Hepatocyte (in vitro differentiated cells): ENCODE results near the gene UCP3. TPM values are rescaled to one million over a fixed set of nuclear protein-coding genes. Genes with fewer than 3 reads are reported as not detected.
A peak's percentile ranks its signal among the peaks of the same experiment; 100 is the strongest.

Experiments
- DNase-seq: peaks from one replicate; pipeline ENCODE4 v3.0.0-alpha.2; 2016; ENCODE audit warnings: low spot score
- H2AFZ ChIP-seq: fragments of 200-600 bp; sonication (generic); 2 replicates; pipeline ENCODE4 v1.6.0; 2016; ENCODE audit warnings: antibody characterized with exemption, mild to moderate bottlenecking
- H3K27ac ChIP-seq: fragments of 200-600 bp; sonication (generic); 2 replicates; pipeline ENCODE4 v1.5.1; 2016; ENCODE audit warnings: mild to moderate bottlenecking
- H3K27me3 ChIP-seq: fragments of 200-600 bp; sonication (generic); 2 replicates; pipeline ENCODE4 v1.6.1; 2016
- H3K36me3 ChIP-seq: fragments of 200-600 bp; sonication (generic); replicated peaks from 2 replicates; pipeline ENCODE4 v1.5.1; 2016; ENCODE audit warnings: low read depth; ENCODE audit not compliant: insufficient read depth
- H3K4me1 ChIP-seq: fragments of 200-600 bp; sonication (generic); 2 replicates; pipeline ENCODE4 v1.5.1; 2016; ENCODE audit warnings: mild to moderate bottlenecking, moderate library complexity; ENCODE audit not compliant: insufficient read depth
- H3K4me2 ChIP-seq: fragments of 200-600 bp; sonication (generic); 2 replicates; pipeline ENCODE4 v1.6.0; 2016
- H3K4me3 ChIP-seq: fragments of 200-600 bp; sonication (generic); 2 replicates; pipeline ENCODE4 v1.5.1; 2016; ENCODE audit warnings: mild to moderate bottlenecking
- H3K79me2 ChIP-seq: fragments of 200-600 bp; sonication (generic); 2 replicates; pipeline ENCODE4 v1.6.0; 2017; ENCODE audit warnings: mild to moderate bottlenecking
- H3K9me2 ChIP-seq: fragments of 200-600 bp; sonication (generic); replicated peaks from 2 replicates; pipeline ENCODE4 v1.6.0; 2017; ENCODE audit warnings: mild to moderate bottlenecking; ENCODE audit not compliant: insufficient read depth
- H3K9me3 ChIP-seq: fragments of 200-600 bp; sonication (generic); 2 replicates; pipeline ENCODE4 v1.5.1; 2016; ENCODE audit warnings: low read depth, mild to moderate bottlenecking
- H4K20me1 ChIP-seq: fragments of 200-600 bp; sonication (generic); 2 replicates; pipeline ENCODE4 v1.6.0; 2016; ENCODE audit warnings: mild to moderate bottlenecking; ENCODE audit not compliant: insufficient read depth, poor library complexity, severe bottlenecking
- CTCF ChIP-seq: fragments of 200-600 bp; sonication (generic); IDR thresholded peaks from 2 replicates; pipeline ENCODE4 v1.5.1; 2016; ENCODE audit warnings: antibody characterized with exemption, mild to moderate bottlenecking; ENCODE audit not compliant: poor library complexity
- EZH2 ChIP-seq: fragments of 200-600 bp; sonication (generic); IDR thresholded peaks from 2 replicates; pipeline ENCODE4 v1.6.1; 2016; ENCODE audit warnings: antibody characterized with exemption, mild to moderate bottlenecking, borderline replicate concordance
- EZH2phosphoT487 ChIP-seq: fragments of 200-600 bp; sonication (generic); IDR thresholded peaks from one replicate; pipeline ENCODE4 v1.6.1; 2018; ENCODE audit warnings: antibody characterized with exemption, mild to moderate bottlenecking, low read depth, moderate library complexity; ENCODE audit not compliant: unreplicated experiment, severe bottlenecking
- WGBS: methylation state at CpG from one replicate; pipeline ENCODE4 v1.1.6; 2016; ENCODE audit warnings: low lambda C conversion rate; ENCODE audit errors: missing lambda C conversion rate; 5-methylcytosine and 5-hydroxymethylcytosine counted together
- polyA plus RNA-seq: library from polyadenylated mRNA; unstranded; fragments of >200 nt; fragmentation: Nextera tagmentation; extraction: Ambion mirVana; gene quantifications from 2 replicates; pipeline ENCODE4 v1.2.1, GENCODE V29; 2016
- total RNA-seq: library from RNA; depleted of rRNA; stranded (reverse); fragments of >200 nt; gene quantifications from 2 replicates; pipeline ENCODE4 v1.2.3, GENCODE V29; 2014

UCP3 gene
- total and polyA plus RNA-seq, 2 experiments from 2014 or later: 0.80 TPM; not detected in 1

GRCh38 chr11:73951797-73952196, 57.1 kb downstream of the UCP3 start:
- 88% methylated on average over 7 of the region's 7 CpGs for WGBS
- no peak overlapping the region for H3K4me3 ChIP-seq
- H3K4me1 ChIP-seq: no peaks in the 10 kb centered on the region
- no peaks in the 10 kb centered on the region for H3K9me2 ChIP-seq
- no peaks in the 10 kb centered on the region for H4K20me1 ChIP-seq
- no peak for DNase-seq
- H3K79me2 ChIP-seq: no peaks in the 10 kb centered on the region
- no peak overlapping the region for H3K27ac ChIP-seq
- no peak overlapping the region for H3K4me2 ChIP-seq
- no peak overlapping the region for H2AFZ ChIP-seq
- H3K36me3 ChIP-seq: no peaks in the 10 kb centered on the region
- no peaks in the 10 kb centered on the region for H3K9me3 ChIP-seq
- TF ChIP-seq EZH2phosphoT487 (no peak), CTCF (no peak), EZH2 (no peak)
- no peaks in the 10 kb centered on the region for H3K27me3 ChIP-seq

GRCh38 chr11:73950869-73951710, 57.8 kb downstream of the UCP3 start, which contains the start of gene DNAJB13:
TSS of gene DNAJB13 (plus strand) at chr11:73951026. CDS start at chr11:73951070, 44 bp downstream.
- H3K9me3 ChIP-seq: no peaks in the 10 kb centered on the region
- DNase-seq: peak; percentile 52
- no peaks in the 10 kb centered on the region for H3K27me3 ChIP-seq
- no peak for TF ChIP-seq EZH2phosphoT487
- no peak for TF ChIP-seq EZH2
- TF ChIP-seq CTCF: no peak
- H3K79me2 ChIP-seq: no peaks in the 10 kb centered on the region
- no peaks in the 10 kb centered on the region for H3K36me3 ChIP-seq
- no peak within 1 kb of the TSS for H3K4me2 ChIP-seq
- H3K9me2 ChIP-seq: no peaks in the 10 kb centered on the region
- 79% methylated on average over 12 of the region's 12 CpGs for WGBS
- H2AFZ ChIP-seq: no peak within 1 kb of the TSS
- H4K20me1 ChIP-seq: no peaks in the 10 kb centered on the region
- H3K27ac ChIP-seq: no peak within 1 kb of the TSS
- H3K4me1 ChIP-seq: no peaks in the 10 kb centered on the region
- no peak within 1 kb of the TSS for H3K4me3 ChIP-seq

Other genes starting within 250 kb of the UCP3 start
- 99.5 and 103 TPM in 2 replicates for gene RAB6A, start 248.0 kb downstream of the UCP3 start, total RNA-seq
- gene RAB6A, start 248.0 kb downstream of the UCP3 start, polyA plus RNA-seq: 83.8 and 85.8 TPM in 2 replicates
- gene MRPL48, start 221.2 kb downstream of the UCP3 start, total RNA-seq: 25.9 and 28.5 TPM in 2 replicates
- gene MRPL48, start 221.2 kb downstream of the UCP3 start, polyA plus RNA-seq: 34.9 and 59.1 TPM in 2 replicates
- gene COA4, start 132.2 kb downstream of the UCP3 start, total RNA-seq: 89.3 and 99.4 TPM in 2 replicates
- gene COA4, start 132.2 kb downstream of the UCP3 start, polyA plus RNA-seq: 103 and 125 TPM in 2 replicates
- gene PAAF1, start 132.1 kb downstream of the UCP3 start, total RNA-seq: 10.5 and 16.0 TPM in 2 replicates
- 31.0 TPM in 2 replicates for gene PAAF1, start 132.1 kb downstream of the UCP3 start, polyA plus RNA-seq
- gene DNAJB13, start 58.1 kb downstream of the UCP3 start, total RNA-seq: 0.70 TPM in 1 of 2 replicates, not detected in the other
- 0.18 TPM in 1 of 2 replicates, not detected in the other for gene DNAJB13, start 58.1 kb downstream of the UCP3 start, polyA plus RNA-seq
- 8.0 and 9.3 TPM in 2 replicates for gene UCP2, start 26.2 kb downstream of the UCP3 start, total RNA-seq
- gene UCP2, start 26.2 kb downstream of the UCP3 start, polyA plus RNA-seq: 34.9 and 60.7 TPM in 2 replicates
- 15.4 and 16.3 TPM in 2 replicates for gene C2CD3, start 161.9 kb upstream of the UCP3 start, total RNA-seq
- 9.6 and 9.8 TPM in 2 replicates for gene C2CD3, start 161.9 kb upstream of the UCP3 start, polyA plus RNA-seq
- gene PPME1, start 162.2 kb upstream of the UCP3 start, total RNA-seq: 25.2 and 30.1 TPM in 2 replicates
- gene PPME1, start 162.2 kb upstream of the UCP3 start, polyA plus RNA-seq: 42.2 and 45.7 TPM in 2 replicates